Measurements from ENCODE around the gene RMI2. TPM values are rescaled to one million over a fixed set of nuclear protein-coding genes. Genes with fewer than 3 reads are reported as not detected.
A peak's percentile ranks its signal among the peaks of the same experiment; 100 is the strongest.

The RMI2 gene
- total RNA-seq, 6 experiments from 2014 or later, result 0.37 to 2.9 (median 1.0) TPM

- peak; percentile 76 to 86 (median 82) for DNase-seq
- Histone ChIP-seq H3K27me3 (no peaks in the 10 kb centered on the region), H3K4me1 (peaks cover 0 to 2% (median 0%) of the 10 kb centered on the region in 4 donors), H3K4me3 (no peak overlapping the region), H3K9me3 (no peaks in the 10 kb centered on the region), H3K36me3 (no peaks in the 10 kb centered on the region), H3K27ac (no peak overlapping the region)
- ATAC-seq, result peak; percentile 86 to 90 (median 86)
- TF ChIP-seq POLR2A (IDR thresholded peaks at IDR 0.05) (no peak), CTCF (IDR thresholded peaks at IDR 0.05) (peak; percentile 98 to 99 (median 99))
- intact Hi-C loops (cut with DNase I), result loop anchor here (5.0 to 10.0 kb wide), 3 partner anchors 246 to 418 kb away; no protein-coding TSS in a partner anchor
- 44% methylated on average over 5 of the region's 24 CpGs for WGBS (ENCODE audit: insufficient coverage, low coverage, low lambda C conversion rate, missing lambda C conversion rate)
Observed at GRCh38 chr16:11396241-11397048, 51.2 kb downstream of the RMI2 start.

- H3K4me1 ChIP-seq, result peaks cover 0 to 9% (median 0%) of the 10 kb centered on the region in 4 donors
- TF ChIP-seq CTCF (IDR thresholded peaks at IDR 0.05) (no peak), POLR2A (IDR thresholded peaks at IDR 0.05) (no peak)
- H3K27ac ChIP-seq, result no peak overlapping the region
- H3K4me3 ChIP-seq, result no peak overlapping the region
- ATAC-seq (no peak), DNase-seq (peak in 1 of 3 donors; percentile 28)
- H3K9me3 ChIP-seq, result no peaks in the 10 kb centered on the region
- no CpG with 5 or more reads among the region's 10 CpGs for WGBS (ENCODE audit: insufficient coverage, low coverage, low lambda C conversion rate, missing lambda C conversion rate)
- intact Hi-C loops (cut with DNase I), result loop anchor here (5.0 to 10.0 kb wide), 3 partner anchors 244 to 417 kb away; no protein-coding TSS in a partner anchor
- H3K27me3 ChIP-seq, result no peaks in the 10 kb centered on the region
- no peaks in the 10 kb centered on the region for H3K36me3 ChIP-seq
Observed at GRCh38 chr16:11398136-11398535, 52.9 kb downstream of the RMI2 start.

- Histone ChIP-seq H3K27ac (no peak overlapping the region), H3K27me3 (no peaks in the 10 kb centered on the region), H3K9me3 (no peaks in the 10 kb centered on the region), H3K4me3 (no peak overlapping the region), H3K36me3 (no peaks in the 10 kb centered on the region), H3K4me1 (peaks cover 0 to 9% (median 0%) of the 10 kb centered on the region in 4 donors)
- intact Hi-C loops (cut with DNase I), result loop anchor here (5.0 to 10.0 kb wide), 3 partner anchors 243 to 416 kb away; no protein-coding TSS in a partner anchor
- TF ChIP-seq CTCF (IDR thresholded peaks at IDR 0.05) (no peak), POLR2A (IDR thresholded peaks at IDR 0.05) (no peak)
- 82% methylated on average over 3 of the region's 14 CpGs for WGBS (ENCODE audit: insufficient coverage, low coverage, low lambda C conversion rate, missing lambda C conversion rate)
- no peak for DNase-seq
- no peak for ATAC-seq
Observed at GRCh38 chr16:11398851-11399250, 53.6 kb downstream of the RMI2 start.

GRCh38 chr16:11399261-11399831 lies 54.1 kb downstream of the RMI2 start:
- DNase-seq (peak in 1 of 3 donors; percentile 45), ATAC-seq (no peak)
- intact Hi-C loops (cut with DNase I), result loop anchor here (5.0 to 10.0 kb wide), 3 partner anchors 243 to 415 kb away; no protein-coding TSS in a partner anchor
- Histone ChIP-seq H3K36me3 (no peaks in the 10 kb centered on the region), H3K27ac (no peak overlapping the region), H3K27me3 (no peaks in the 10 kb centered on the region), H3K4me3 (no peak overlapping the region), H3K4me1 (peaks cover 0 to 9% (median 0%) of the 10 kb centered on the region in 4 donors), H3K9me3 (no peaks in the 10 kb centered on the region)
- 70% methylated on average over 4 of the region's 22 CpGs for WGBS (ENCODE audit: insufficient coverage, low coverage, low lambda C conversion rate, missing lambda C conversion rate)
- TF ChIP-seq POLR2A (IDR thresholded peaks at IDR 0.05), result no peak
- TF ChIP-seq CTCF (IDR thresholded peaks at IDR 0.05), result no peak
